ENCODE measurements around the gene ST6GALNAC5.

DNA sequence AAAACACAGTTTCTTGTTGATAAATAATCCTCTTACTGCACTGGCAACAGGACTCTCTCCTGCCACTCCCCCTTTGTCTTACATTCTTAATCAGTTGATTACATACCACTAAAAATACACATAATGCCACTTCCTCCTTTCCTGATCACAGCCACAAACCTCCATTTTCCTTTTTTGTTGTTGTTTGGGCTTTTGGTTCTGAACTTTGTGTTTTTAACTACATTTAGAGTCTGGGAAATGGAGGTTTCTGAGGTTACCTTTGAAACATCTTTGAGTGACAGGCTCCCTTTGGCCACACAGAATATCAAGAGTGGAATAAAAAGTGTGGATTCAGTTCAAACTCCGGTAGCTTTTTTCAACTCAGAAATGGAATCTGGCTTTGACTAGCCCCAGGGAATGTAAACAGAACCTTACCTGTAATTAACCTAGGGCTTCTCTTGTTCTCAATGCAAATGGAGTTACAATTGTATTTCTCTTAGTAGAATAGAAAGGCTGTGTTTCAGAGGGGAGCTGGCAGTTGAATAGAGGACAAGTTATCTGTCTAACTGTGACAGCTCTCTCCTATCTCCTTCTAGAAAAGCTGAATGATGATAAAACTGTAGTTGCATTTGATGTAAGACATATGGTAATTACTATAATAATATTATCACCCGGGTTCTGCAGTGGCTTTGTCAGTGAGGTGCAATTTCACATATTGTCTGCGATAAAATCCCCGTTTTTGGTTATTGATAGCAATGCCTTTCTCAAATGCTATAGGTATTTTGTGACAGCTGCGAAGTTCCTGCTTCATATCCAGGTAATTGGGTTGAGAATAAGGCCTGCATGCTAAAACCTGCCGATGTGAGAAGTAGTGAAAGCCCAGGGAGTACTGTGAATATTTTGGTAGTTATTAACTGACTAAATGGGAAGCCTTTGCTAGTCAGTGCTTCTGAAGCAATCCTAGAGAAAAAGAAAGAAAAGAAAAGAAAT is 66.9 kb downstream of the ST6GALNAC5 start:
- TF ChIP-seq, protein P1, sequence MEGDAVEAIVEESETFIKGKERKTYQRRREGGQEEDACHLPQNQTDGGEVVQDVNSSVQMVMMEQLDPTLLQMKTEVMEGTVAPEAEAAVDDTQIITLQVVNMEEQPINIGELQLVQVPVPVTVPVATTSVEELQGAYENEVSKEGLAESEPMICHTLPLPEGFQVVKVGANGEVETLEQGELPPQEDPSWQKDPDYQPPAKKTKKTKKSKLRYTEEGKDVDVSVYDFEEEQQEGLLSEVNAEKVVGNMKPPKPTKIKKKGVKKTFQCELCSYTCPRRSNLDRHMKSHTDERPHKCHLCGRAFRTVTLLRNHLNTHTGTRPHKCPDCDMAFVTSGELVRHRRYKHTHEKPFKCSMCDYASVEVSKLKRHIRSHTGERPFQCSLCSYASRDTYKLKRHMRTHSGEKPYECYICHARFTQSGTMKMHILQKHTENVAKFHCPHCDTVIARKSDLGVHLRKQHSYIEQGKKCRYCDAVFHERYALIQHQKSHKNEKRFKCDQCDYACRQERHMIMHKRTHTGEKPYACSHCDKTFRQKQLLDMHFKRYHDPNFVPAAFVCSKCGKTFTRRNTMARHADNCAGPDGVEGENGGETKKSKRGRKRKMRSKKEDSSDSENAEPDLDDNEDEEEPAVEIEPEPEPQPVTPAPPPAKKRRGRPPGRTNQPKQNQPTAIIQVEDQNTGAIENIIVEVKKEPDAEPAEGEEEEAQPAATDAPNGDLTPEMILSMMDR (IDR thresholded peaks at IDR 0.05; ENCODE audit: low read depth, low read length) = no peak
- TF ChIP-seq, protein P2, sequence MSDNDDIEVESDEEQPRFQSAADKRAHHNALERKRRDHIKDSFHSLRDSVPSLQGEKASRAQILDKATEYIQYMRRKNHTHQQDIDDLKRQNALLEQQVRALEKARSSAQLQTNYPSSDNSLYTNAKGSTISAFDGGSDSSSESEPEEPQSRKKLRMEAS (IDR thresholded peaks at IDR 0.05; ENCODE audit: low read depth, low read length) = no peak
